ENCODE results near the gene HDDC3.

The HDDC3 gene

GRCh38 chr15:90921887-90922286 lies 10.5 kb downstream of the HDDC3 start:
- H3K27me3 ChIP-seq (ENCODE audit: insufficient read depth, poor library complexity, severe bottlenecking): no peaks in the 10 kb centered on the region
- DNase-seq (ENCODE audit: low read depth in 1 of 2, low spot score in 1 of 2): no peak
- H3K27ac ChIP-seq (replicated peaks): no peak overlapping the region
- no peak overlapping the region for H3K4me3 ChIP-seq (replicated peaks; ENCODE audit: insufficient read depth, low read length)
- TF ChIP-seq POLR2AphosphoS5 (IDR thresholded peaks at IDR 0.05; ENCODE audit: low read depth) (no peak), CTCF (IDR thresholded peaks at IDR 0.05; ENCODE audit: insufficient read depth, low read length) (no peak), SPI1 (IDR thresholded peaks at IDR 0.05; ENCODE audit: borderline replicate concordance, low read depth) (no peak), GABPA (IDR thresholded peaks at IDR 0.05; ENCODE audit: low read depth) (no peak), REST (IDR thresholded peaks at IDR 0.05; ENCODE audit: insufficient replicate concordance, low read depth) (no peak)

- H3K4me3 ChIP-seq (replicated peaks; ENCODE audit: insufficient read depth, low read length): no peak overlapping the region
- no peaks in the 10 kb centered on the region for H3K27me3 ChIP-seq (ENCODE audit: insufficient read depth, poor library complexity, severe bottlenecking)
- no peak for DNase-seq (ENCODE audit: low read depth in 1 of 2, low spot score in 1 of 2)
- no peak overlapping the region for H3K27ac ChIP-seq (replicated peaks)
- TF ChIP-seq CTCF (IDR thresholded peaks at IDR 0.05; ENCODE audit: insufficient read depth, low read length): no peak
- no peak for TF ChIP-seq SPI1 (IDR thresholded peaks at IDR 0.05; ENCODE audit: borderline replicate concordance, low read depth)
- TF ChIP-seq GABPA (IDR thresholded peaks at IDR 0.05; ENCODE audit: low read depth): no peak
- no peak for TF ChIP-seq REST (IDR thresholded peaks at IDR 0.05; ENCODE audit: insufficient replicate concordance, low read depth)
- no peak for TF ChIP-seq POLR2AphosphoS5 (IDR thresholded peaks at IDR 0.05; ENCODE audit: low read depth)
These were observed 13.5 kb downstream of the HDDC3 start for GRCh38 chr15:90918835-90919234.

GRCh38 chr15:90918034-90918788 lies 14.1 kb downstream of the HDDC3 start:
- no peak overlapping the region for H3K4me3 ChIP-seq (replicated peaks; ENCODE audit: insufficient read depth, low read length)
- H3K27ac ChIP-seq (replicated peaks): no peak overlapping the region
- TF ChIP-seq GABPA (IDR thresholded peaks at IDR 0.05; ENCODE audit: low read depth): no peak
- no peak for TF ChIP-seq SPI1 (IDR thresholded peaks at IDR 0.05; ENCODE audit: borderline replicate concordance, low read depth)
- TF ChIP-seq POLR2AphosphoS5 (IDR thresholded peaks at IDR 0.05; ENCODE audit: low read depth): no peak
- no peak for TF ChIP-seq CTCF (IDR thresholded peaks at IDR 0.05; ENCODE audit: insufficient read depth, low read length)
- TF ChIP-seq REST (IDR thresholded peaks at IDR 0.05; ENCODE audit: insufficient replicate concordance, low read depth): no peak
- no peak for DNase-seq (ENCODE audit: low read depth in 1 of 2, low spot score in 1 of 2)
- no peaks in the 10 kb centered on the region for H3K27me3 ChIP-seq (ENCODE audit: insufficient read depth, poor library complexity, severe bottlenecking)

Measured in HL-60 (cell line).